Osteoblast (primary cell): ENCODE measurements around the gene HOXD13. TPM values are rescaled to one million over a fixed set of nuclear protein-coding genes. Genes with fewer than 3 reads are reported as not detected.

Experiments
- DNase-seq: peaks from one replicate; pipeline ENCODE4 v3.0.0; 2011; ENCODE audit warnings: low spot score, mixed read lengths; ENCODE audit not compliant: insufficient read length; ENCODE audit errors: missing footprints
- H2AFZ ChIP-seq: 2 replicates; pipeline ENCODE4 v1.6.0; 2011; ENCODE audit warnings: mild to moderate bottlenecking, low read length
- H3K27ac ChIP-seq: 2 replicates; pipeline ENCODE4 v1.5.1; 2011; ENCODE audit warnings: mild to moderate bottlenecking, low read depth, low read length, moderate library complexity
- H3K27me3 ChIP-seq: 2 replicates; pipeline ENCODE4 v1.6.0; 2012; ENCODE audit warnings: mild to moderate bottlenecking, control low read depth, inconsistent platforms, low read length, moderate library complexity; ENCODE audit not compliant: insufficient read depth
- H3K36me3 ChIP-seq: 2 replicates; pipeline ENCODE4 v1.5.1; 2011; ENCODE audit warnings: mild to moderate bottlenecking, low read length, control low read depth, moderate library complexity; ENCODE audit not compliant: insufficient read depth
- H3K4me1 ChIP-seq: 2 replicates; pipeline ENCODE4 v1.5.1; 2011; ENCODE audit warnings: mild to moderate bottlenecking, low read length, control low read depth, moderate library complexity; ENCODE audit not compliant: insufficient read depth
- H3K4me2 ChIP-seq: 2 replicates; pipeline ENCODE4 v1.6.0; 2011; ENCODE audit warnings: mild to moderate bottlenecking, low read length; ENCODE audit not compliant: insufficient read depth
- H3K4me3 ChIP-seq: fragments of 200-600 bp; sonication (generic); 3 replicates; pipeline ENCODE4 v1.5.1; 2012; ENCODE audit warnings: mild to moderate bottlenecking, low read length, inconsistent platforms; ENCODE audit not compliant: insufficient read depth
- H3K79me2 ChIP-seq: 2 replicates; pipeline ENCODE4 v1.6.0; 2012; ENCODE audit warnings: mild to moderate bottlenecking, low read length, control low read depth, inconsistent platforms; ENCODE audit not compliant: insufficient read depth
- H3K9me3 ChIP-seq: 2 replicates; pipeline ENCODE4 v1.5.1; 2011; ENCODE audit warnings: low read depth, low read length, control low read depth
- H4K20me1 ChIP-seq: 2 replicates; pipeline ENCODE4 v1.6.0; 2012; ENCODE audit warnings: mild to moderate bottlenecking, low read length, control low read depth; ENCODE audit not compliant: insufficient read depth
- total RNA-seq: library from RNA; depleted of rRNA; stranded (reverse); fragments of >200 nt; gene quantifications from 2 replicates; pipeline ENCODE4 v1.2.3, GENCODE V29; 2012
- TF ChIP-seq, protein P1 (sequence below): IDR thresholded peaks from 2 replicates; pipeline ENCODE4 v1.5.1; 2011; ENCODE audit warnings: mild to moderate bottlenecking, low read depth, low read length, moderate library complexity; ENCODE audit errors: extremely low read depth

HOXD13 gene
- total RNA-seq, 1 donor, result not detected

DNA sequence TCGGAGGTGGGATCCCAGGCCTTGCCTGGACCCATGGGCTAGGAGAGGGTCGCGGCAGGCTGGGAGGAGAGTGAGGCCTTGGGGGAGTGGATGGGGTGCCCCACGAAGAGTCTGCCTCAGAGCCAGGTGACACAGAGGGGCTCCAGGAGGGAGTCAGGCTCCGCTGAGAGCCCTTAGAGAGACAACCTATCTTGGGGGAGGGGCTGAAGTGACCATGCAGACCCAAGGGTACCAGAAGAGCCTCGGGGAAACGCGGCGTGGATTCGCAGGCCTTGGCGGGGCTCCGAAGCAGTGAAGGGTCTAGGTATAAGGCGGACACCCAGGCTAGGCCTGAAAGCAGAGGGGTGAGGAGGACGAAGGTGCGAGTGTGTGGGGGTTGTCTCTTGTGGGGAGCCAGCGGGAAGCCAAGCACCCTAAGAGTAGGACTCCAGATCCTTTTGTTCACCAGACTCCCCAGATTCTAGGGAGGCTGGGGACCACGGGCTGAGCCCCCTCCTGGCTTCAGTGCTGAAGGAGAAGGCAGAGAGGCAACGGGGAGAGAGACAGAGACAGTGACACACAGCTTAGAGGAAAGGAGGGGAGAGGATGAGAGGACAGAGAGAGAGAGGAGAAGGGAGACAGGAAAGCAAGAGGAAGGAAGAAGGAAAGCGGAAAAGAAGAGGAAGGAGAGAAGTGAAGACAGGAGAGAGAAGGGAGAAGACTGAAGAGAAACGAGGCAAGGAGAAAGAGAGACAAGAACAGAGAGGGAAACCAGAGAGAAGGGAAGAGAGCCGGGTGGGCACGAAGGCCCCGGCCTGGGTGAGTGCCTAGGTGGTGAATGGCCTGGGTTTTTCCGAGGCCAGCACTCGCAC lies 13.4 kb downstream of the HOXD13 start:
- Histone ChIP-seq H3K27me3 (peaks cover 91% of the 10 kb centered on the region), H3K9me3 (no peaks in the 10 kb centered on the region), H4K20me1 (peaks cover under 1% of the 10 kb centered on the region), H3K27ac (no peak overlapping the region), H3K79me2 (no peaks in the 10 kb centered on the region), H2AFZ (no peak overlapping the region), H3K36me3 (no peaks in the 10 kb centered on the region), H3K4me1 (peaks cover 3% of the 10 kb centered on the region), H3K4me3 (no peak overlapping the region), H3K4me2 (no peak overlapping the region)
- no peak for DNase-seq
- TF ChIP-seq, protein P1, sequence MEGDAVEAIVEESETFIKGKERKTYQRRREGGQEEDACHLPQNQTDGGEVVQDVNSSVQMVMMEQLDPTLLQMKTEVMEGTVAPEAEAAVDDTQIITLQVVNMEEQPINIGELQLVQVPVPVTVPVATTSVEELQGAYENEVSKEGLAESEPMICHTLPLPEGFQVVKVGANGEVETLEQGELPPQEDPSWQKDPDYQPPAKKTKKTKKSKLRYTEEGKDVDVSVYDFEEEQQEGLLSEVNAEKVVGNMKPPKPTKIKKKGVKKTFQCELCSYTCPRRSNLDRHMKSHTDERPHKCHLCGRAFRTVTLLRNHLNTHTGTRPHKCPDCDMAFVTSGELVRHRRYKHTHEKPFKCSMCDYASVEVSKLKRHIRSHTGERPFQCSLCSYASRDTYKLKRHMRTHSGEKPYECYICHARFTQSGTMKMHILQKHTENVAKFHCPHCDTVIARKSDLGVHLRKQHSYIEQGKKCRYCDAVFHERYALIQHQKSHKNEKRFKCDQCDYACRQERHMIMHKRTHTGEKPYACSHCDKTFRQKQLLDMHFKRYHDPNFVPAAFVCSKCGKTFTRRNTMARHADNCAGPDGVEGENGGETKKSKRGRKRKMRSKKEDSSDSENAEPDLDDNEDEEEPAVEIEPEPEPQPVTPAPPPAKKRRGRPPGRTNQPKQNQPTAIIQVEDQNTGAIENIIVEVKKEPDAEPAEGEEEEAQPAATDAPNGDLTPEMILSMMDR, result no peak

DNA sequence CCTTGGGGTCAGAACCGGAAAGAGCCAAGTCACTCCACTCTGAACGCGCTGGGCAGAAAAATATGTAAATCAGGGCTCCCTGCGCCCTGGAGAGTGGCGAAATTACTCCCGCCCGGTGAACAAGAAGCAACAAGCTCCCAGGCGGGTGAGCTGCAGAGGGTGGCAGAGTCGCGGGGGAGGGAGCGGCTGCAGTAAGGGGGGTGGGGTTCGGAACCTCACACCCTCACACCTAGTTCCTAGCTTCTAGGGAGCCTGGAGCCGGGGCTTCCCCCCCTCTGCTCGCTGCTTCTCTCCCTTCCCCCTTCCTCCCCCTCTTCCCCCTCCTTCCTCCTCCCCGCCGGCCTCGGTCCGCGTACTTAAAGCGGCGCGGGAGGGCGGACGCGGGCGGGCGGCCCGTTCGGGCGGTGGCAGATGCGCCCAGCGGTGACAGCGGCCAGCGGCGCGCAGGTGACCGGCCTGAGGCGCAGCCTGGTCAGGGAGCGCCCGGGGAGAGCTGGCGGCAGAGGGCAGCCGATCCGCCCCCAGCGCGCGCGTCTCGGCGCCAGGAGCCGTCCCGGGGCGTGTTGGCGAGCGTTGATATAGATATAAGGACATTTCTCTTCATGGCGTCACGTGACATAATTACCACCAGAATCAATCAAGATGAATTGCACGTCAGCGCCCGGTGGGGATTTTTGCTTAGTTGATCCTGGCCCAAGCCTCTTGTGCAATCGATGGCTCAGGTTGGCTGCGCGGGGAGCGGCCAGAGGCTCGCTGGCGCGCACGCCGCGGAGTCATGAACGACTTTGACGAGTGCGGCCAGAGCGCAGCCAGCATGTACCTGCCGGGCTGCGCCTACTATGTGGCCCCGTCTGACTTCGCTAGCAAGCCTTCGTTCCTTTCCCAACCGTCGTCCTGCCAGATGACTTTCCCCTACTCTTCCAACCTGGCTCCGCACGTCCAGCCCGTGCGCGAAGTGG lies 14.3 kb downstream of the HOXD13 start, which contains the start of gene HOXD11:
Gene HOXD11, plus strand, starts transcription at position 700 of the 959 bp plus-strand sequence. Its CDS starts 76 bp downstream, at position 776.
- TF ChIP-seq, protein P1, result no peak
- Histone ChIP-seq H3K4me1 (peaks cover 3% of the 10 kb centered on the region), H3K27me3 (peaks cover 90% of the 10 kb centered on the region), H3K4me2 (no peak within 1 kb of the TSS), H2AFZ (no peak within 1 kb of the TSS), H3K4me3 (peak within 1 kb of the TSS; percentile 19), H3K36me3 (no peaks in the 10 kb centered on the region), H3K27ac (no peak within 1 kb of the TSS), H3K79me2 (no peaks in the 10 kb centered on the region), H3K9me3 (no peaks in the 10 kb centered on the region), H4K20me1 (no peaks in the 10 kb centered on the region)
- peak; percentile 93 for DNase-seq

DNA sequence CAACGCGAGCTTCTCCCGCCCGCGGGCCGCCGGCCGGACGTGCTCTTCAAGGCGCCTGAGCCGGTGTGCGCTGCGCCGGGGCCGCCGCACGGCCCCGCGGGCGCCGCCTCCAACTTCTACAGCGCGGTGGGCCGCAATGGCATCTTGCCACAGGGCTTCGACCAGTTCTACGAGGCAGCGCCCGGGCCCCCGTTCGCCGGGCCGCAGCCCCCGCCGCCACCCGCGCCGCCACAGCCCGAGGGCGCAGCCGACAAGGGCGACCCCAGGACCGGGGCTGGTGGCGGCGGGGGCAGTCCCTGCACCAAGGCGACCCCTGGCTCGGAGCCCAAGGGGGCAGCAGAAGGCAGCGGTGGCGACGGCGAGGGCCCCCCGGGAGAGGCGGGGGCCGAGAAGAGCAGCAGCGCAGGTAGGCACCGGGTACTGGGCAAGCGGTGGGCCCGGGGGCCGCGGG lies 15.2 kb downstream of the HOXD13 start:
- Histone ChIP-seq H2AFZ (no peak overlapping the region), H4K20me1 (no peaks in the 10 kb centered on the region), H3K9me3 (no peaks in the 10 kb centered on the region), H3K4me3 (no peak overlapping the region), H3K4me1 (peaks cover 3% of the 10 kb centered on the region), H3K36me3 (no peaks in the 10 kb centered on the region), H3K27me3 (peaks cover 91% of the 10 kb centered on the region), H3K27ac (no peak overlapping the region), H3K4me2 (no peak overlapping the region), H3K79me2 (no peaks in the 10 kb centered on the region)
- TF ChIP-seq, protein P1, result no peak
- no peak for DNase-seq
